HCT116 (cell line): ENCODE data around the gene MED26. TPM values are rescaled to one million over a fixed set of nuclear protein-coding genes. Genes with fewer than 3 reads are reported as not detected.

Experiments used
- ATAC-seq: fragments of 200-7000 bp; cut with Tn5 transposase; 2 replicates; pipeline ENCODE4 v1.9.1; 2020; ENCODE audit warnings: mild to moderate bottlenecking, moderate library complexity
- BruUV-seq: library from RNA; stranded (reverse); fragments of 400-500 nt; replicated peaks from 2 replicates; lab custom pipeline; 2021; lab: Mats Ljungman, UMichigan
- CTCF ChIA-PET: fragments of 300-600 bp; sonication (Branson Sonifier 250); formaldehyde crosslinking; loops from one replicate; lab custom pipeline; 2021; ENCODE audit warnings: antibody characterized with exemption; lab: Charles Lee
- POLR2A ChIA-PET: fragments of 300-600, 350-600 bp; sonication (Branson Sonifier 250); formaldehyde crosslinking; loops from one replicate; lab custom pipeline; 2021; ENCODE audit warnings: antibody characterized with exemption; lab: Charles Lee
- RAD21 ChIA-PET, 2 experiments: fragments of 300-600 bp; sonication (Branson Sonifier 250); formaldehyde crosslinking; loops; one replicate each; lab custom pipeline; 2023; ENCODE audit warnings: low total read pairs in 2 of 2; ENCODE audit not compliant: uncharacterized antibody in 2 of 2, unreplicated experiment in 2 of 2, low non-redundant PET in 1 of 2; lab: Charles Lee
- DNase-seq: peaks from one replicate; pipeline ENCODE4 v3.0.0-alpha.2; 2010; ENCODE audit warnings: low read depth, low spot score
- H2AFZ ChIP-seq: fragments of 200-600 bp; shearing (Covaris generic), sonication (generic); 2 replicates; pipeline ENCODE4 v1.6.1; 2017; ENCODE audit warnings: low read depth, mixed run types, mixed read lengths, antibody characterized with exemption, low read length; ENCODE audit not compliant: poor library complexity, severe bottlenecking
- H3K27ac ChIP-seq: 2 replicates; pipeline ENCODE4 v1.5.1; 2012; ENCODE audit warnings: low read depth, low read length
- H3K27me3 ChIP-seq: fragments of 200-600 bp; sonication (generic); 2 replicates; pipeline ENCODE4 v1.6.1; 2016; ENCODE audit warnings: mixed run types, low read length, mixed read lengths; ENCODE audit not compliant: insufficient read depth
- H3K36me3 ChIP-seq, 2 experiments: fragments of 200-500 bp in 1 of 2; fragments of 200-600 bp in 1 of 2; sonication (Bioruptor generic) in 1 of 2; sonication (generic) in 1 of 2; 2 replicates each; pipeline versions ENCODE4 v1.5.1 to v1.6.1; 2014 to 2016; ENCODE audit warnings: low read length in 2 of 2, inconsistent platforms in 1 of 2, mixed read lengths in 1 of 2, mixed run types in 1 of 2; ENCODE audit not compliant: insufficient read depth in 2 of 2, control insufficient read depth in 1 of 2
- H3K4me1 ChIP-seq, 2 experiments: fragments of 200-600 bp in 1 of 2; sonication (generic) in 1 of 2; 2 replicates each; pipeline versions ENCODE4 v1.5.1 to v1.6.1; 2012 to 2017; ENCODE audit warnings: low read length in 2 of 2, inconsistent platforms in 1 of 2, mild to moderate bottlenecking in 1 of 2, mixed read lengths in 1 of 2, mixed run types in 1 of 2, moderate library complexity in 1 of 2; ENCODE audit not compliant: insufficient read depth in 2 of 2, control insufficient read depth in 1 of 2
- H3K4me2 ChIP-seq: fragments of 200-600 bp; sonication (generic); 2 replicates; pipeline ENCODE4 v1.6.1; 2017; ENCODE audit warnings: mixed run types, low read length, mixed read lengths
- H3K4me3 ChIP-seq, 2 experiments: fragments of 200-600 bp in 1 of 2; sonication (generic) in 1 of 2; replicated peaks in 1 of 2; 2 replicates each; pipeline ENCODE4 v1.5.1; 2011 to 2016; ENCODE audit warnings: low read length in 2 of 2, control low read depth in 1 of 2, low read depth in 1 of 2, mild to moderate bottlenecking in 1 of 2, mixed read lengths in 1 of 2, mixed run types in 1 of 2
- H3K79me2 ChIP-seq: fragments of 200-600 bp; sonication (generic); 2 replicates; pipeline ENCODE4 v1.6.1; 2017; ENCODE audit warnings: mild to moderate bottlenecking, mixed run types, low read length, moderate library complexity, mixed read lengths; ENCODE audit not compliant: insufficient read depth
- H3K9ac ChIP-seq: fragments of 200-600 bp; sonication (generic); 2 replicates; pipeline ENCODE4 v1.6.1; 2016; ENCODE audit warnings: low read length, mixed read lengths
- H3K9me2 ChIP-seq: fragments of 200-600 bp; sonication (generic), shearing (Covaris generic); 2 replicates; pipeline ENCODE4 v1.6.1; 2017; ENCODE audit warnings: mixed run types, mild to moderate bottlenecking, moderate library complexity; ENCODE audit not compliant: insufficient read depth
- H3K9me3 ChIP-seq, 2 experiments: fragments of 200-500 bp in 1 of 2; fragments of 200-600 bp in 1 of 2; sonication (Bioruptor generic) in 1 of 2; sonication (generic) in 1 of 2; 2 replicates each; pipeline ENCODE4 v1.6.1; 2014 to 2017; ENCODE audit warnings: low read length in 2 of 2, mixed read lengths in 2 of 2, inconsistent platforms in 1 of 2, low read depth in 1 of 2, mild to moderate bottlenecking in 1 of 2, mixed run types in 1 of 2, moderate library complexity in 1 of 2; ENCODE audit not compliant: control insufficient read depth in 1 of 2, insufficient read depth in 1 of 2
- H4K20me1 ChIP-seq: fragments of 200-600 bp; sonication (generic), shearing (Covaris generic); 2 replicates; pipeline ENCODE4 v1.6.1; 2017; ENCODE audit warnings: mixed run types, mild to moderate bottlenecking, moderate library complexity; ENCODE audit not compliant: insufficient read depth
- ATF3 ChIP-seq: IDR thresholded peaks from 2 replicates; pipeline ENCODE4 v1.6.1; 2012
- CBX3 ChIP-seq: IDR thresholded peaks from 2 replicates; pipeline ENCODE4 v1.6.1; 2012; ENCODE audit warnings: low read depth
- CEBPB ChIP-seq: IDR thresholded peaks from 2 replicates; pipeline ENCODE4 v1.6.1; 2012; ENCODE audit warnings: low read depth
- CTCF ChIP-seq, 3 experiments: fragments of 200-600 bp in 1 of 3; sonication (generic) in 1 of 3; IDR thresholded peaks in 2 of 3; conservative IDR thresholded peaks in 1 of 3; 2 replicates each; pipeline ENCODE4 v1.5.1; 2012 to 2017; ENCODE audit warnings: low read depth in 2 of 3, low read length in 2 of 3, antibody characterized with exemption in 1 of 3, borderline replicate concordance in 1 of 3, control low read depth in 1 of 3, mild to moderate bottlenecking in 1 of 3, mixed read lengths in 1 of 3, mixed run types in 1 of 3, moderate library complexity in 1 of 3; ENCODE audit not compliant: insufficient read depth in 1 of 3
- EGR1 ChIP-seq: IDR thresholded peaks from 2 replicates; pipeline ENCODE4 v1.6.1; 2012; ENCODE audit warnings: low read depth
- EZH2phosphoT487 ChIP-seq: fragments of 200-600 bp; IDR thresholded peaks from 2 replicates; pipeline ENCODE4 v1.6.1; 2018; ENCODE audit warnings: antibody characterized with exemption, borderline replicate concordance
- FOSL1 ChIP-seq: IDR thresholded peaks from 2 replicates; pipeline ENCODE4 v1.6.1; 2012; ENCODE audit warnings: low read depth
- JUND ChIP-seq: IDR thresholded peaks from 2 replicates; pipeline ENCODE4 v1.6.1; 2012
- POLR2A ChIP-seq: IDR thresholded peaks from 2 replicates; pipeline ENCODE4 v1.7.0; 2011; ENCODE audit warnings: borderline replicate concordance; ENCODE audit not compliant: insufficient read depth, insufficient read length; ENCODE audit errors: extremely low read depth
- RAD21 ChIP-seq: IDR thresholded peaks from 2 replicates; pipeline ENCODE4 v1.6.1; 2012; ENCODE audit warnings: low read depth, mild to moderate bottlenecking
- SIN3A ChIP-seq: IDR thresholded peaks from 2 replicates; pipeline ENCODE4 v1.6.1; 2012; ENCODE audit warnings: low read depth
- SP1 ChIP-seq: IDR thresholded peaks from 2 replicates; pipeline ENCODE4 v1.6.1; 2012; ENCODE audit warnings: low read depth
- SRF ChIP-seq: IDR thresholded peaks from 2 replicates; pipeline ENCODE4 v1.6.1; 2012; ENCODE audit warnings: low read depth
- TCF7L2 ChIP-seq: IDR thresholded peaks from 2 replicates; pipeline ENCODE4 v1.7.0; 2011; ENCODE audit warnings: borderline replicate concordance, inconsistent platforms; ENCODE audit not compliant: insufficient read depth, insufficient read length; ENCODE audit errors: extremely low read depth
- ZFX ChIP-seq: fragments of 450-650 bp; IDR thresholded peaks from 2 replicates; pipeline ENCODE4 v1.6.1; 2017
- ZNF274 ChIP-seq: fragments of 200-500 bp; sonication (Bioruptor generic); IDR thresholded peaks from 2 replicates; pipeline ENCODE4 v1.6.1; 2014; ENCODE audit warnings: mild to moderate bottlenecking, low read depth, low read length, inconsistent platforms
- intact Hi-C: fragments of 100-400 bp; cut with micrococcal nuclease; formaldehyde crosslinking; loops from 2 replicates; pipeline ENCODE4 v1.10.0; 2022
- total RNA-seq: library from RNA; stranded (reverse); gene quantifications from one replicate; pipeline ENCODE4 v1.2.1, GENCODE V29; 2021; ENCODE audit not compliant: unreplicated experiment
- TF ChIP-seq, protein P1 (sequence below): IDR thresholded peaks from 2 replicates; pipeline ENCODE4 v1.6.1; 2011; ENCODE audit warnings: mild to moderate bottlenecking, low read length, moderate library complexity; ENCODE audit not compliant: insufficient replicate concordance; ENCODE audit errors: extremely low read depth
- TF ChIP-seq, protein P2 (sequence below): IDR thresholded peaks from 2 replicates; pipeline ENCODE4 v1.6.1; 2012
- TF ChIP-seq, protein P3 (sequence below): IDR thresholded peaks from 2 replicates; pipeline ENCODE4 v1.6.1; 2012; ENCODE audit warnings: low read depth

The MED26 gene
- total RNA-seq, 1 experiment from 2014 or later, result 13.3 TPM

- TF ChIP-seq CEBPB, result no peak
- TF ChIP-seq SP1, result no peak
- no peak for TF ChIP-seq TCF7L2
- TF ChIP-seq ZFX, result no peak
- TF ChIP-seq POLR2A, result no peak
- TF ChIP-seq RAD21, result no peak
- no peak for TF ChIP-seq EZH2phosphoT487
- TF ChIP-seq, protein P1, sequence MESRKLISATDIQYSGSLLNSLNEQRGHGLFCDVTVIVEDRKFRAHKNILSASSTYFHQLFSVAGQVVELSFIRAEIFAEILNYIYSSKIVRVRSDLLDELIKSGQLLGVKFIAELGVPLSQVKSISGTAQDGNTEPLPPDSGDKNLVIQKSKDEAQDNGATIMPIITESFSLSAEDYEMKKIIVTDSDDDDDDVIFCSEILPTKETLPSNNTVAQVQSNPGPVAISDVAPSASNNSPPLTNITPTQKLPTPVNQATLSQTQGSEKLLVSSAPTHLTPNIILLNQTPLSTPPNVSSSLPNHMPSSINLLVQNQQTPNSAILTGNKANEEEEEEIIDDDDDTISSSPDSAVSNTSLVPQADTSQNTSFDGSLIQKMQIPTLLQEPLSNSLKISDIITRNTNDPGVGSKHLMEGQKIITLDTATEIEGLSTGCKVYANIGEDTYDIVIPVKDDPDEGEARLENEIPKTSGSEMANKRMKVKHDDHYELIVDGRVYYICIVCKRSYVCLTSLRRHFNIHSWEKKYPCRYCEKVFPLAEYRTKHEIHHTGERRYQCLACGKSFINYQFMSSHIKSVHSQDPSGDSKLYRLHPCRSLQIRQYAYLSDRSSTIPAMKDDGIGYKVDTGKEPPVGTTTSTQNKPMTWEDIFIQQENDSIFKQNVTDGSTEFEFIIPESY, result no peak
- TF ChIP-seq SRF, result no peak
- no peak for TF ChIP-seq FOSL1
- no peak for TF ChIP-seq ATF3
- TF ChIP-seq JUND, result no peak
- TF ChIP-seq ZNF274, result no peak
- TF ChIP-seq CTCF (IDR thresholded peaks at IDR 0.05 in 2 of 3, conservative IDR thresholded peaks at IDR 0.05 in 1 of 3; ENCODE audit: borderline replicate concordance in 1 of 3, insufficient read depth in 1 of 3, low read depth in 2 of 3, low read length in 2 of 3), result no peak
- TF ChIP-seq, protein P2, sequence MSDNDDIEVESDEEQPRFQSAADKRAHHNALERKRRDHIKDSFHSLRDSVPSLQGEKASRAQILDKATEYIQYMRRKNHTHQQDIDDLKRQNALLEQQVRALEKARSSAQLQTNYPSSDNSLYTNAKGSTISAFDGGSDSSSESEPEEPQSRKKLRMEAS, result no peak
- TF ChIP-seq, protein P3, sequence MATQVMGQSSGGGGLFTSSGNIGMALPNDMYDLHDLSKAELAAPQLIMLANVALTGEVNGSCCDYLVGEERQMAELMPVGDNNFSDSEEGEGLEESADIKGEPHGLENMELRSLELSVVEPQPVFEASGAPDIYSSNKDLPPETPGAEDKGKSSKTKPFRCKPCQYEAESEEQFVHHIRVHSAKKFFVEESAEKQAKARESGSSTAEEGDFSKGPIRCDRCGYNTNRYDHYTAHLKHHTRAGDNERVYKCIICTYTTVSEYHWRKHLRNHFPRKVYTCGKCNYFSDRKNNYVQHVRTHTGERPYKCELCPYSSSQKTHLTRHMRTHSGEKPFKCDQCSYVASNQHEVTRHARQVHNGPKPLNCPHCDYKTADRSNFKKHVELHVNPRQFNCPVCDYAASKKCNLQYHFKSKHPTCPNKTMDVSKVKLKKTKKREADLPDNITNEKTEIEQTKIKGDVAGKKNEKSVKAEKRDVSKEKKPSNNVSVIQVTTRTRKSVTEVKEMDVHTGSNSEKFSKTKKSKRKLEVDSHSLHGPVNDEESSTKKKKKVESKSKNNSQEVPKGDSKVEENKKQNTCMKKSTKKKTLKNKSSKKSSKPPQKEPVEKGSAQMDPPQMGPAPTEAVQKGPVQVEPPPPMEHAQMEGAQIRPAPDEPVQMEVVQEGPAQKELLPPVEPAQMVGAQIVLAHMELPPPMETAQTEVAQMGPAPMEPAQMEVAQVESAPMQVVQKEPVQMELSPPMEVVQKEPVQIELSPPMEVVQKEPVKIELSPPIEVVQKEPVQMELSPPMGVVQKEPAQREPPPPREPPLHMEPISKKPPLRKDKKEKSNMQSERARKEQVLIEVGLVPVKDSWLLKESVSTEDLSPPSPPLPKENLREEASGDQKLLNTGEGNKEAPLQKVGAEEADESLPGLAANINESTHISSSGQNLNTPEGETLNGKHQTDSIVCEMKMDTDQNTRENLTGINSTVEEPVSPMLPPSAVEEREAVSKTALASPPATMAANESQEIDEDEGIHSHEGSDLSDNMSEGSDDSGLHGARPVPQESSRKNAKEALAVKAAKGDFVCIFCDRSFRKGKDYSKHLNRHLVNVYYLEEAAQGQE, result no peak
- no peak for TF ChIP-seq SIN3A
- no peak for TF ChIP-seq EGR1
- TF ChIP-seq CBX3, result no peak
- Histone ChIP-seq H3K27ac (no peak overlapping the region), H3K79me2 (peaks cover 100% of the 10 kb centered on the region), H4K20me1 (no peaks in the 10 kb centered on the region), H3K9ac (no peak overlapping the region), H3K4me1 (no peaks in the 10 kb centered on the region), H3K4me2 (no peak overlapping the region), H3K27me3 (no peaks in the 10 kb centered on the region), H3K36me3 (no peaks in the 10 kb centered on the region), H3K4me3 (no peak overlapping the region), H3K9me3 (no peaks in the 10 kb centered on the region), H2AFZ (no peak overlapping the region), H3K9me2 (no peaks in the 10 kb centered on the region)
- DNase-seq (no peak), ATAC-seq (no peak)
- intact Hi-C loops, result no loop called here
- POLR2A ChIA-PET, result no interaction called here
- no TSS peak for BruUV-seq
- CTCF ChIA-PET, result no interaction called here
- RAD21 ChIA-PET, result no interaction called here
These were observed 27.2 kb downstream of the MED26 start for GRCh38 chr19:16600824-16601223.
